Fibroblast of peridontal ligament (primary cell): Measurements from ENCODE around the gene PER1.

Experiments
- DNase-seq: peaks from one replicate; pipeline ENCODE4 v3.0.0-alpha.2; 2010; ENCODE audit errors: extremely low read depth

Gene PER1

GRCh38 chr17:8153031-8153451, 837 bp upstream of the PER1 start:
- no peak for DNase-seq

- DNase-seq, result peak; percentile 83
Measured at GRCh38 chr17:8151641-8152111, 528 bp downstream of the PER1 start.

- DNase-seq, result peak; percentile 85
Measured at GRCh38 chr17:8151120-8151640, 1.0 kb downstream of the PER1 start.

GRCh38 chr17:8150194-8151119, 1.7 kb downstream of the PER1 start:
- DNase-seq, result no peak

- no peak for DNase-seq
Measured at GRCh38 chr17:8149419-8150193, 2.6 kb downstream of the PER1 start.

GRCh38 chr17:8148560-8148959, 3.6 kb downstream of the PER1 start:
- DNase-seq, result no peak

GRCh38 chr17:8147805-8148404, 4.3 kb downstream of the PER1 start:
- DNase-seq, result no peak

- DNase-seq, result no peak
Measured at GRCh38 chr17:8147141-8147804, 4.9 kb downstream of the PER1 start.

GRCh38 chr17:8146381-8147140, 5.6 kb downstream of the PER1 start:
- no peak for DNase-seq

- DNase-seq, result no peak
Measured at GRCh38 chr17:8145811-8146210, 6.4 kb downstream of the PER1 start.

- DNase-seq, result no peak
Measured at GRCh38 chr17:8144401-8145231, 7.6 kb downstream of the PER1 start.

- no peak for DNase-seq
Measured at GRCh38 chr17:8143581-8144400, 8.4 kb downstream of the PER1 start.

GRCh38 chr17:8142887-8143580, 9.2 kb downstream of the PER1 start:
- no peak for DNase-seq

- no peak for DNase-seq
Measured at GRCh38 chr17:8142158-8142886, 9.9 kb downstream of the PER1 start.

GRCh38 chr17:8141741-8142140, 10.5 kb downstream of the PER1 start:
- DNase-seq, result no peak

GRCh38 chr17:8141045-8141444, 11.2 kb downstream of the PER1 start:
- no peak for DNase-seq
